ENCODE results near the gene ADAMTSL1.

- TF ChIP-seq CTCF (IDR thresholded peaks at IDR 0.05; ENCODE audit: low read depth, low read length, missing input control) (no peak), MAX (IDR thresholded peaks at IDR 0.05) (no peak), EGR1 (IDR thresholded peaks at IDR 0.05; ENCODE audit: low read depth in 2 of 2) (no peak), YY1 (IDR thresholded peaks at IDR 0.05) (no peak), RXRA (IDR thresholded peaks at IDR 0.05) (no peak), JUND (IDR thresholded peaks at IDR 0.05) (no peak), GABPA (IDR thresholded peaks at IDR 0.05 in 1 of 2, conservative IDR thresholded peaks at IDR 0.05 in 1 of 2) (no peak), FOXA1 (IDR thresholded peaks at IDR 0.05) (no peak), RAD21 (IDR thresholded peaks at IDR 0.05) (no peak), SP1 (IDR thresholded peaks at IDR 0.05) (no peak), REST (IDR thresholded peaks at IDR 0.05) (no peak), ATF3 (IDR thresholded peaks at IDR 0.05) (no peak), ZBTB33 (IDR thresholded peaks at IDR 0.05) (no peak)
These were observed 121.6 kb downstream of the ADAMTSL1 start for GRCh38 chr9:18595597-18595996.
